OCI-M1 (cell line): Measurements from ENCODE around the gene C8A.

Experiments used
- DNase-seq: peaks from one replicate; lab custom pipeline; 2025; lab: John Stamatoyannopoulos, UW

Gene C8A

DNA sequence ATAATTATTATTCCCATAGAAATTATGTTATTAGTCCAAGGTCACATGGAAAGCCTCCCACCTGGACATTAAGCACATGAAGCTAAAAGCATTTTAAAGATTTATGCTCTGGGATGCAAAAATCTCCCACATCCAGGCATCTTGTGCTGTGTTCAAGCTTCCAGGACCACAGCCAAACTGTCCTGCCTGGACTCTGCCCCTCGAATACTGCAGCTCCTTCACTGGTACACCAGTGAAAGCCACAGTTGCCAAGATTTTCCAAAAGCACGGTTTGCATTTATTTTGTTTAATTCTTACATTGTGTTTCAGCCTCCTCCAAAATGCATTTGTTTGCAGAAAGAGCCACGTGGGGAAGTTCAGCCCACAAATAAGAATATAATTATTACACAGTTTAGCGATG is 72.6 kb downstream of the C8A start:
- no peak for DNase-seq

- DNase-seq, result no peak
Observed at GRCh38 chr1:56927986-56928385, 73.4 kb downstream of the C8A start.

DNA sequence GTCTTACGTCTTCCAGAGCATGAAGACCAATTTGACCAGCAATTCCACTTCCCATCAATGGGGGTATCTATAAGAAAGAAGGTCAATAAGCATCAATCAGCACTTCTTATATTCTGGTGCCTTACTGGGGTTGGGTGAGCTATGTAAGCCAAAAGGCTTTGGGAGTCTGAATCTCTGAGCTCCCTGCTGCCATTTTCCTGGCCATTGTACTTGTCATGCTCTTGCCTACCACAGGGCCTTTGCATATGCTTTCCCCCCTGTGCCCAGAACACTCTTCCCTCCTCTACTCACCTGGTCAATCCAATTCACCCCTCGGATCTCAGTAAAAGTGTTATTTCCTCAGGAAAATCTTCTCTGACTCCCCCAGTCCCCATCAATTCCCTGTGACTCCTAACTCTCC is 74.9 kb downstream of the C8A start:
- DNase-seq, result no peak

- DNase-seq, result no peak
Observed at GRCh38 chr1:56931211-56931610, 76.6 kb downstream of the C8A start.

DNA sequence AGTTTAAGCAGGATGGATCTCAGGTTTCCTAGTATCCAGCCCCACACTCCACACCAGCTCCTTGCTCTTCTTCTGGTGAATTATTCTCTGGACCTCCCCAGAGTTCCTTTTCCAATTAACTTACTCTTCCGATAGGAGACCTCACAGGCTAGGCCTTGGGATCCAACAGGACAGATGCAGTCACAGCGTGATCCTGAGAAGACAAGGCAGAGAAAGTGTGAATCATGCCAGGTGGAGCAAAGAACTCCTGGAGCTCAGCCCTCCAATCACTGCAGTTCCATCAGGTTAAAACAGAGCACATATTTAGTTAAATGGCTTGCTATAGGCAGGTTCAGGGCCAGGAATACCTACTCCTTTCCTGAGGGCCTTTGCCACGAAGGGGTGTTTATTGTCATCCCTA is 77.1 kb downstream of the C8A start:
- DNase-seq, result no peak

DNA sequence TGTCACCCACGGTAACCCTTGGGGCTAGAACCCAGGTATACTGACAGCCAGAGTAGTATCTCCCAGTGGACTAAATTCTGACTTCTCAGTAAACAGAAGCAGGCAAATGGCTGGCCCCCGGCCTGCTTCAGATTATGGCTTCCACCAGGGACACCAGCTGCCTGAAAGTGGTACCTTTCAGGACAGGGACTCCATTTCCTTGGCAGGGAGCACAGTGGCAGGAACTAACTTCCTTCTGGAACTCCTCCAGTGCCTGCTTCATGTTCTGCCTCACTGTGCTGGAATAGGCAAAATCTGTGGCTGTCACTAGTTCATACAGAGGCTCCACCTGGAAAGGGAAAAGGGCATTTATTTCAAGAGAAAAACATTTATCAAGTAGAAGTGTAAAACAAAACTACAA is 78.6 kb downstream of the C8A start:
- no peak for DNase-seq

DNA sequence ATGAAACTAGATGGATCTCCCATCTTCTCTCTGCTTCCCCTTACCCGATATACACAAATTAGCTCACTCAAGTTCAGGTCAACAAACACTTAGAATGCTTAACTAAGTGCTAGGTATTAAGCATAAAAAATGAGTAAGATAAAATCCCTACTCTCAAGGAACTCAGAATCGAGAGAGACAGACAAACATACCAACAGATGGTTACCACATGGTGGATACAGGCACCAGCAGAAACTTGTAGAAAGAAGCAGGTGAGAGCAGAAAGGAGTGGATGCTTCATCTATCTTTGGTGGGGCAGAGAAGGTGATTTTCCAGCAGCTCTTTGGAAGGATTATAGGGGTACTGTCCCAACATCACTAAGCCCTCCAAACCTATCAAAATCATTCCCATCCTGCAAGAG is 79.0 kb downstream of the C8A start:
- DNase-seq, result no peak

DNA sequence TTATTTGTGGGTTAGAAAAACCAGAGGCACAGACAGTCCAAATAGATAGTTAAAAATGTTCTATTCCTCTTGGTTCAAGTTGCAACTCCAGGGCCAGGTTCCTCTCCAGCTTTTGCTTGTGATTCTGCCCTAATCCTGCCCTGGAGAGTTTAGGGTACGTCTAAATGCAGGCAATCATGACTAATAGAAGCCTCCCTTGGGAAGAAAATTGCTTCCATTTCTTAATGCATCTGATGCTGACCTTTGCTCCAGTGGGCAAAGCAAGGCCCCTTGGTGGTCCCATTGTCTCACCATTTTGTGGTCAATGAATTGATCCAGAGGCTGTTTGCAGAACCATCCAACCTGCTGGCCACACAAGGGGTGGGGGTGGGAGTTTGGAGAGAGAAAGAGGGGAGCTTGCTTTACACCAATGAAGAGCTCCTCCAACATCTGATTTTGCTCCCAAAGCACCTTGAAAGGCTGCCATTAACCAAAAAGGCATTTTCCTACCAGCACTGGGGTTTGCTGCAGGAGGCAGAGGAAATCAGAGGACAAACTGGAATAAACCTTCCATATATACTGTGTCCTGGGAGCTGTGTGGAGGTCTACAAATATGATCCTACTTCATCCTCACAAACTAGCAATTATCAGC is 79.9 kb downstream of the C8A start:
- no peak for DNase-seq

DNA sequence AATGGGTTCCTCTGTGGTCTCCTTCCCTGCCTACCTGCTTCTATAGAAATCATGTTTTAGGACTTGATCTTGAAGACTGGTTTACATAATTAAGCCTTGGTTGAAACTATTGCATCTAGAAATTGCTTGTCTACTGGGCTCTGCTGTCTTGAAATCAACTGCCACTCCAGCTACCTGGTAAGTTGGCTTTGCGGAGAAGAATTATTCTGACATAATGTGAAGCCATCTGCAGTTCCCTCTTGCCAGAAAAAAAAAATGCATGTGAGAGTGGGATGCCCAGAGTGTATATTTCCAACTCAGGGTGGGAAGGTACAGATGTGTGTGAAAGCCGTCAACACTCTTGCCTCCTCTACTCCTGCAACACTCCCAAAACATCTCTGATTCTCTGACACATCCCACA is 84.0 kb downstream of the C8A start:
- no peak for DNase-seq

- DNase-seq, result no peak
Observed at GRCh38 chr1:56939209-56939608, 84.6 kb downstream of the C8A start.

GRCh38 chr1:56940039-56940438 is 85.4 kb downstream of the C8A start:
- DNase-seq, result no peak

DNA sequence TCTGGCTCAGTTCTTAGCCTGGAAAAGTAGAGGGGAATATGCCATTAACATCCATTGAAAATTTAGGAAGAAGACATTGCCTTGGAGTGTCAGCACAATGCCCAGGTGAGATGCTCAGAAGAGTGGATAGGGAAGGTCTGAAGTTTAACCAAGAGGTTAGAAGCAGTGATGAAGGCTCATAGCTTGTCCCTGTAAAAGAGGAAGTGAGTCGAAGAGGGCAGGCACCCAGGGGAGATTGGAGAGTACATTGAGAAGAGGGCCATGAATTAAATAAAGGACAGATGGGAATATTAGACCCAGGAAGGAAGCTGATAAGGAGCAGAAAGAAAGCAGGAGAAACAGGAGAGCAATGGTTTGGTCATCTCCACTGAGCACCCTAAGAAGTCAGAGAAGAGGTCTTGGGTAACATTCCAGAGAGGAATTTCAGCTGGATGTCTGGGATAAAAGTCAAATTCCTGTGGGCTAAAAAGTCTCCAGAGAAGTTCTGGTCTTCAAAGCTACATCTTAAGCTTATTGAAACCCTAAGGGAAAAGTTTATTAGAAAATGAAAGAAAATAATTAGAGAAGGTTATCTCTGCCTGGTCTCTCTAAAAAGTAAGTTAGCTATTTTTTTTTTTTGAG is 93.9 kb downstream of the C8A start:
- peak; percentile 61 for DNase-seq

GRCh38 chr1:56952501-56952900 is 97.9 kb downstream of the C8A start:
- DNase-seq, result no peak

GRCh38 chr1:56953386-56953785 is 98.8 kb downstream of the C8A start:
- peak; percentile 43 for DNase-seq

DNA sequence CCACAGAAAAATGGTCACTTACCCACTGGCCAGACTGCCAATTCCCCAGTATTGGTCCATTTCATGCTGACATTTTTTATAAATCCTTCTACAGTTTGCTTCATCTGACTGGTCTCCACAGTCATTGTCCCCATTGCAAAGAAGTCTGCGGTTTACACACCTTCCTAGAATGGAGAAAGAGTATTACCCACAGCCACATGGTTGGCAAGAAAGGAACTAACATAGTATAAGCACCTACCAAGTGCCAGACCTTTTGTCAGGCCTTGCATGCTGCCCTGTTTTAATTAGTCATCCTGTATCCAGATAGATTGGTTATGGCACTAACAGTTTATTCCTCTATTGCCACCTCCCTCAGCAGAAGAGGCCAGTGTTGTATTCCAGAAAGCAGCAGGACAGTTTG is 100.1 kb downstream of the C8A start:
- DNase-seq, result no peak

GRCh38 chr1:56957931-56958330 is 103.3 kb downstream of the C8A start:
- peak; percentile 44 for DNase-seq

- peak; percentile 61 for DNase-seq
Observed at GRCh38 chr1:56958526-56958925, 103.9 kb downstream of the C8A start.

GRCh38 chr1:56961426-56961825 is 106.8 kb downstream of the C8A start:
- DNase-seq, result no peak

GRCh38 chr1:56963667-56964066 is 109.1 kb downstream of the C8A start:
- peak; percentile 27 for DNase-seq

GRCh38 chr1:56964349-56965017 is 109.9 kb downstream of the C8A start:
- peak; percentile 25 for DNase-seq

DNA sequence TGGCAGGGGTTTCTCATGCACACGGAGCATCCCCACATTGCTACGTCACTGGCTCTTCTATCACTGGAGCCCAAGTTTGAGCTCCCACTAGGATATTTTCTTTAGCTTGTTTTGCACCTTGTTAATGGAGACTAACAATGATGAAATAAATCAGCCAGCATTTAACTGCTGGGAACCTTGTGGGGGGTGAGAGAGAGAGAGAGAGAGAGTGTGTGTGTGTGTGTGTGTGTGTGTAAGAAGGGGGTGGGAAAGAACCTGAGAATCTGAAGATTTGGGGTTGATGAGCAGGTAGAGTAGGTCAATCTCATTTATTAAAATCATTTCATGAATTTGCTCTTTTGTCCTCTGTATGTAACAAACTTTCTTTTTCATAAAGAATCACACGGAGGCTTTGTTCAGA is 110.6 kb downstream of the C8A start:
- no peak for DNase-seq

- DNase-seq, result no peak
Observed at GRCh38 chr1:56965916-56966697, 111.5 kb downstream of the C8A start, which contains the start of gene C8B. Gene C8B, minus strand, starts transcription at chr1:56966015. Its CDS starts 67 bp downstream, at chr1:56965948.

- no peak for DNase-seq
Observed at GRCh38 chr1:56966698-56966999, 112.1 kb downstream of the C8A start.
